ENCODE data around the gene ENDOV.

ENDOV gene

GRCh38 chr17:80418589-80418988 is 3.6 kb downstream of the ENDOV start:
- no peak for DNase-seq

DNA sequence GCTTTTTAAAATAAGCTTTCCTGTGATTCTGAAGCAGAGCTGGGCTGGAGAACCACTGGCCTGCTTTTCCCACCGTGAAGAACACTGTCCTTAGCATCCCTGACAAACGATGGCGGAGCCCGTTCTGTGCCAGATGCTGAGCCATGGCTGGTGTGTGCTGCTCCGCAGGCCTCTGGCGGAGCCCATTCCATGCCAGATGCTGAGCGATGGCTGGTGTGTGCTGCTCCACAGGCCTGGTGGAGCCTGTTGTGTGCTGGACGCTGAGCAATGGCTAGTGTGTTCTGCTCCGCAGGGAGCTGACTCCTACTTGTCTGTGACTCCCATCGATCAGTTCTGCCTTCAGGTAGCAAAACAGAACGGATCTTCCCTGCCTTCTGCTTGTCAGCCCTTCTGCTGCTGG is 4.3 kb downstream of the ENDOV start:
- no peak for DNase-seq

GRCh38 chr17:80421381-80422090 is 6.6 kb downstream of the ENDOV start:
- no peak for DNase-seq

GRCh38 chr17:80422276-80422675 is 7.3 kb downstream of the ENDOV start:
- DNase-seq, result no peak

DNA sequence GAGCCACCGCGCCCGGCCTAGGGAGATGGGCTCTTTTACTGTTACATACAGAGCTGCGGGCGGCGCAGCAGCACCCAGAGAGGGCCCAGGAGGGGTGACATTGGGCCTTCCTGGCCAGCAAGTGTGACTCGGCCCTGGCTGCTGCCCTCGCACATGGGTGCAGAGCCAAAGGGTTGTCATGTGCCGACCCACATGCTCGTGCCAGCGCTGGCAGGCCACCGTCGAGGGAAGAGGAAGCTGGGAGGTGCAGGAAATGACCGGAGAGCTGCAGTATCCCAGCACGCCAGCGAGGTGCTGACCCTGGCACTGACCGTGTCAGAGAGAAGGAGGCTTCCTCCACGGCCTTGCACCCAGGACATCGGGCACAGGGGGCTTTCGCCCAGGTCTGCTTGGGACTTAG is 8.0 kb downstream of the ENDOV start:
- no peak for DNase-seq

DNA sequence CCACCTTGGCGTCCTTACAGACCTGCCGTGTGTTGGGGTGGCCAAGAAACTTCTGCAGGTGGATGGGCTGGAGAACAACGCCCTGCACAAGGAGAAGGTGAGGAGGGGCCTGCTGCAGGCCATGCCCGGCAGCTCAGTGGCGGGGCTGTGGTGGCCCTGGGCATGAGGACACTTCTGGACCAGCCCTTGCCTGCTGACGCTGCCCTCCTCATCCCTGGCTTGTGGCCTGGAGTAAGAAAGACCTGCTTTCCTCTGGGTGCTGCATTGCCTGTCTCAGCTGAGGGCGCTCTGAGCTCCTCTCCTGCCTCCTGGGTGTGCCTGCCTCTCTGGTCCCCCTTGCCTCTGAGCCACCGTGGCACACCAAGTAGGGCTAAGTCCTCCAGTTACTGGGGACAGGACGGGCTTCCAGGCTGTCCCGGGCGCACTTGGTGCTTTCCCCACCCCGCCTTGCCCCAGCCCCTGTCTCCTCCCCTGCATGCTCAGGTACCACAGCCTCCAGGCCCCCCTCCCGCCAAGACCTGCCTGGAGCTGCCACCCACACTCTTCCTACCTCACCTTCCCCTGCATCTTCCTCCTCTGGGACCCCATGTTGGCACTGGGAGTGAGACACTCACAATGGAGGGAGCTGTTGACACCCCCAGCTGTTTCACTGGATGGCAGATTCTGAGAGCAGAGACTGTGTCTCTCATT is 8.7 kb downstream of the ENDOV start:
- no peak for DNase-seq

GRCh38 chr17:80424261-80424660 is 9.3 kb downstream of the ENDOV start:
- DNase-seq, result no peak

- DNase-seq, result no peak
Measured at GRCh38 chr17:80424878-80425765, 10.2 kb downstream of the ENDOV start.

GRCh38 chr17:80425835-80426426 is 11.0 kb downstream of the ENDOV start:
- no peak for DNase-seq

DNA sequence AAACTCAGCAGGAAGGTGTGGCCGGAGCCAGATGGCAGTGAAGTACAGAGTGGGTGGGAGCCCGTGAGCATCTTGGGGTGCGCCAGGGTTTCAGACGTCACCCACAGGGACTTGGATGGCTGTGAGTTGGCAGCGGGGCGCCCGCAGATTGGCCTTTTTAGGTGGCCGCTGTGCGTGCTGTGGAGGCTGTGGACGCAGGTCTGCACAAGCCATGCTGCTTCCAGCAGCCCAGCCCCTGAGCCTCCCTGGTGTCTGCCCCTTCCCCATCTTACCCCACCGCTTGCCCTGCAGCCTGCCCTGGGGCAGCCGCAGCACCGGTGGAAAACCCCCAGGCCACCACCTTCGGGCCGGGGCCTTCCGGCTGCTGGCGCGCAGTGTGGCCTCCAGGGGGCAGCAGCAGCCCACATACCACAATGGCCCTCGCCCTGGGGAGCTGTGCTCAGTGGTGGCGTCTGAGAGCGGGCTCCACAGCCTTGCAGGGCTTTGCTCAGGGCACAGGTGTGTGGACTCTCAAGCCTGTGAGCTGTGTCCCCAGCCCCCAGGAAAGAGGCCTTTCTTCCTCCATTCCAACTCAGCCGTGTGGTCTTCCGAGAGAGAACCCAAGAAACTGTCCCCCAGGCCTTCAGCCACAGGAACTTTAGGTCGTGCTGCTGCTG is 11.8 kb downstream of the ENDOV start:
- peak; percentile 46 for DNase-seq

GRCh38 chr17:80427366-80428282 is 12.7 kb downstream of the ENDOV start:
- no peak for DNase-seq

DNA sequence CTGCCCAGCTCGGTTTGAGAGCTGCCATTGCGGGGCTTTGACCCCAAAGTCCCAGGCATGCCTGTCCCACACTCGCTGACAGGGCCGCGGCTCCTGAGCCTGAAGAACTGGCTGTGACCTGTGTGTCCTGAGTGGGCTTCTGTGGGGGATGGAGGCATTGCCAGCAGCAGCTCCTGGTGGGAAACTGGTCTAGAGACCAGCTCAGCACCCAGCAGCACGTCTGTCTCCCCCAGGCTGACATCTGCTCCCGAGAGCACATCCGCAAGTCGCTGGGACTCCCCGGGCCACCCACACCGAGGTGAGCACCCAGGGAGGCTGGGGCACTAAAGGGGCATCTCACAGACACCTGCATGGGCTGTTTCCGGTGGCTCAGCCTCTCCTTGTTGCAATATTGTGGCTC is 13.4 kb downstream of the ENDOV start:
- no peak for DNase-seq

- no peak for DNase-seq
Measured at GRCh38 chr17:80428796-80429195, 13.8 kb downstream of the ENDOV start.

GRCh38 chr17:80429356-80430275 is 14.6 kb downstream of the ENDOV start:
- DNase-seq, result no peak

DNA sequence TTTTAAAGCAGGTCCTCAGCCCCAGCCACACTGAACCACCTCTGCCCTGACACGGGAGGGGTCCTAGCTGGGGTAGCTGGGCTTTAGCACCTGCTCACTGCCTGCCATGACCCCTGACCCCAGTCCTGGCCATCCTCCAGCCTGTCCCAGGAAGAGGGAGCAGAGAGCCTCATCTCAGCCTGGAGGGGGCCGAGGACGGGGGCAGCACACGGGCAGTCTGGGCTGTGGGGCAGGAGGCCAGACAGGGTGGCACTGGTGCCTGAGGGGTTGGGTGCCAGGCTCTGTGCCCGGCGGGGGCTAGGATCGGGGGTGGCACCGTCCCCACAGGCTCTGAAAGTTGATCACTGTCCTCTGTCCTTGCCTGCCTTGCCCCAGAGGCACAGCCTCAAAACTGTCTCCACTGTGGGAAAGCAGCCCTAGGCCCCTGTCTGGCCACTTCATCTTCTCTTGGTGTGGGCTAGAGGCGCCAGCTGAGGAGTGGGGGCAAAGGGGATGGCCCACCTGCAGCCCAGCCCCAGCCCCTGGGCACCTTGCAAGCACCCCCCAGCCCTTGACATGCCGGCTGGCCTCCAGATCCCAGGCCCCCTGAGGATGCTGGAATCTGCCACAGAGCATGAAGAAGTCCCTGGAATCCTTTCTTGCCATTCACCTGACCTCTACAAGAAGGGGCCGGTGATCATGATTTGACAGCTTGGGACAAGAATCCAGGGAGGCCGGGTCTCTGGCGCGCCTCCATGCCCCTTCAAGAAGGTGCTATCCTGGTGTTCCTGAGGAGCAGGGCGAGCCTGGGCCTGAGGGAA is 15.7 kb downstream of the ENDOV start:
- no peak for DNase-seq

DNA sequence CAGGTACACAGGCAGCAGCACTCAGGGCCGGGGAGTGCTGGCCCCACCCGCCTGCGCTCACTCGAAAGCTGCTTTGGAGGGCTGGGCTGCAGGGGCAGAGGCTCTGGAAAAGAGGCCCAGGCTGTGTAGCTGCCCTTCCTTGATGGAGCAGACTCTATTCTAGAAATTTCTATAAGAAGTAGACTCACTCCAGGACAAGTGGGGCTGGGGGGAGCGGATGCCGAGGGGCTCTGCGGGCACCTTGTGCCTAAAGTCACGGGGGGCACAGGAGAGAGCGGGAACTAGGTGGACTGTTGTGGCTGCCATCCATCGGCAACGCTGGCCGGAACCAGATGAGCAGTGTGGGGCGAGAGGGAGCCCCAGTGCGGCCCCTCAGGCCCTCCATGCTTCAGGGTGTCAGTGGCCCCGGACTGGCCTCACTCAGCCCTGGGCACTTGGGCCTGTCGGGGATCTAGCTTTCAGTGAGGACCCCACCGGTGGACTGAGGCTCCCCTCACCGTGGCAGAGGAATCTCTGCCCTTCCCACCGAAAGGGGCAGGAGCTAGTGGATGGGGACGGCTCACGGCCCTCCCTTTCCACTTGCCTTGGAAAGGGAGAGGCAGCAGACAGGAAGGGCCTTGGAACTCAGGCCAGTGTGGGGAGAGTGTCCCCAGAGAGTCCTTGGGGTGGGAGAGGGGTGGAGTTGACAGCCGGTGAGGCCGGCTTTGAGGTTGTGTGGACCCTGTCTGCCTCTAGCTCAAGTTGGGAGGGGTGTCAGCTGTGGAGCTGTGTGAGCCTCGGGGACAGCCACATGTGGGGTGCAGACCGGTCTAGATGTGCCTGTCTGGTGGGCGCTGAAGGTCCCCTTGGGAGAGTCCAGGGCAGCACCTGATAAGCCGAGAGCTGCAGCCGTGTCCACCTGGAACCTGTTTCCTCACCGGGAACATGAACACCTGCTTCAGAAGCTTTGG is 16.6 kb downstream of the ENDOV start:
- no peak for DNase-seq

- DNase-seq, result no peak
Measured at GRCh38 chr17:80432350-80432955, 17.5 kb downstream of the ENDOV start.

DNA sequence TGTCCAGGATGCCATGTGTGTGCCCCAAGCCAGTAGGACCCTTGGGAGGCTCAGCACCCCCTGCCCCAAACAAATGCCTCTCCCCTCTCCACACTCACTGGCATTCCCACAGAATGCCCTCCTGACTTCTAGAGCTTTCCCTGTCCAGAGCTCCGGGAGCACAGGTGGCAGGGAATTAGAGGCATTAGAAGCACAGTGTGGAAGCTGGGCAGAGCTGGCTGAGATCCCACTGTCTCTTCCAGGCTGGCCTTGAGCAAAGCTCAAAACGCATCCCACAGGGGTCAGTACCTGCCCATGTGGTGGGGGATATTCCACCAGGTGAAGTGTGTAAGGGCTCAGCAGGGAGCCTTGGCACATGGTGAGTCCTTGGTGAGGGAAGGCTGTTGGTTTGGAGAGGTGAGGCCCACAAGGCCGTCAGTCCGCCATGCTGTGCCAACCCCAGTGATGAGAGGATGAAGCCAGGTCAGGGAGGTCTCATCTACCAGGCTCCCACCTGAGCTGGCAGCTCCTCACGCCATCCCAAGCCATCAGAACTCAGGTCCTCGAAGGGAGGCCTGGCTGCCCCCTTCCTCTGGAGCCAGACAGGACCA is 18.1 kb downstream of the ENDOV start:
- DNase-seq, result no peak
